Right lung (tissue), 10 donors: ENCODE measurements around the gene SRSF8. TPM values are rescaled to one million over a fixed set of nuclear protein-coding genes. Genes with fewer than 3 reads are reported as not detected.
"Not testable (repeated sequence)": the region's sequence is repeated elsewhere in the genome, so short reads cannot be mapped to it uniquely, and the experiment has no call there.

ENCODE experiments used
- DNase-seq, 2 donors: peaks; one replicate each; pipeline ENCODE4 v3.0.0-alpha.2; 2013
- long read RNA-seq, 8 donors: transcript quantifications; one replicate each; lab custom pipeline, GENCODE V29; 2026
- polyA plus RNA-seq, 5 donors: library from polyadenylated mRNA; unstranded; fragments of 120-200 nt; gene quantifications; one replicate each; pipeline versions ENCODE4 v1.2.1 to v1.2.3, GENCODE V29; 2013; ENCODE audit warnings: inconsistent platforms in 1 of 5, low replicate concordance in 1 of 5; ENCODE audit not compliant: insufficient read length in 5 of 5, insufficient read depth in 1 of 5

Gene SRSF8
- 10 to 100 TPM; 42.7 to 52.5 (median 45.2) TPM for polyA plus RNA-seq
- long read RNA-seq, donor 1, full-length matches to known transcripts, result 118 of 124 reads
- long read RNA-seq, donor 1, partial matches to known transcripts, result 0 of 124 reads
- long read RNA-seq, donor 1, other reads (novel, unspliced or antisense), result 6 of 124 reads
- long read RNA-seq, donor 2, full-length matches to known transcripts, result 46 of 46 reads
- long read RNA-seq, donor 2, partial matches to known transcripts, result 0 of 46 reads
- long read RNA-seq, donor 2, other reads (novel, unspliced or antisense), result 0 of 46 reads
- long read RNA-seq, donor 3, full-length matches to known transcripts, result 93 of 93 reads
- long read RNA-seq, donor 3, partial matches to known transcripts, result 0 of 93 reads
- long read RNA-seq, donor 3, other reads (novel, unspliced or antisense), result 0 of 93 reads
- long read RNA-seq, donor 4, full-length matches to known transcripts, result 70 of 70 reads
- long read RNA-seq, donor 4, partial matches to known transcripts, result 0 of 70 reads
- long read RNA-seq, donor 4, other reads (novel, unspliced or antisense), result 0 of 70 reads
- long read RNA-seq, donor 5, full-length matches to known transcripts, result 96 of 96 reads
- long read RNA-seq, donor 5, partial matches to known transcripts, result 0 of 96 reads
- long read RNA-seq, donor 5, other reads (novel, unspliced or antisense), result 0 of 96 reads
- long read RNA-seq, donor 6, full-length matches to known transcripts, result 115 of 115 reads
- long read RNA-seq, donor 6, partial matches to known transcripts, result 0 of 115 reads
- long read RNA-seq, donor 6, other reads (novel, unspliced or antisense), result 0 of 115 reads
- long read RNA-seq, donor 7, full-length matches to known transcripts, result 36 of 36 reads
- long read RNA-seq, donor 7, partial matches to known transcripts, result 0 of 36 reads
- long read RNA-seq, donor 7, other reads (novel, unspliced or antisense), result 0 of 36 reads
- long read RNA-seq, donor 8, full-length matches to known transcripts, result 25 of 25 reads
- long read RNA-seq, donor 8, partial matches to known transcripts, result 0 of 25 reads
- long read RNA-seq, donor 8, other reads (novel, unspliced or antisense), result 0 of 25 reads

- no peak for DNase-seq
These were observed at the start of gene SRSF8 for GRCh38 chr11:95066716-95067038. TSS of gene SRSF8 (plus strand) at chr11:95066919. CDS start at chr11:95067227, 308 bp downstream.

- not testable (repeated sequence) for DNase-seq
These were observed 45.3 kb upstream of the SRSF8 start for GRCh38 chr11:95021468-95021867.

GRCh38 chr11:95024958-95025357 is 41.8 kb upstream of the SRSF8 start, which contains the start of gene KDM4E:
TSS of gene KDM4E (plus strand) at chr11:95025258. CDS start at chr11:95025558, 300 bp downstream.
- no peak for DNase-seq

- DNase-seq, result not testable (repeated sequence)
These were observed 41.1 kb upstream of the SRSF8 start for GRCh38 chr11:95025594-95025993.

GRCh38 chr11:95028357-95028756 is 38.4 kb upstream of the SRSF8 start:
- DNase-seq, result no peak

- no peak for DNase-seq
These were observed 33.7 kb upstream of the SRSF8 start for GRCh38 chr11:95033051-95033450.

- DNase-seq, result no peak
These were observed 31.4 kb upstream of the SRSF8 start for GRCh38 chr11:95035316-95035715.

GRCh38 chr11:95037356-95038035 is 29.2 kb upstream of the SRSF8 start:
- peak in 1 of 2 donors; percentile 3 for DNase-seq

GRCh38 chr11:95042239-95042638 is 24.5 kb upstream of the SRSF8 start:
- DNase-seq, result no peak

- no peak for DNase-seq
These were observed 23.8 kb upstream of the SRSF8 start for GRCh38 chr11:95042906-95043305.

- no peak for DNase-seq
These were observed 22.7 kb upstream of the SRSF8 start for GRCh38 chr11:95044010-95044409.

- no peak for DNase-seq
These were observed 20.9 kb upstream of the SRSF8 start for GRCh38 chr11:95045812-95046211.

- DNase-seq, result not testable (repeated sequence)
These were observed 17.6 kb upstream of the SRSF8 start, which contains the start of gene KDM4F for GRCh38 chr11:95049122-95049521. TSS of gene KDM4F (plus strand) at chr11:95049422.

- no peak for DNase-seq
These were observed 16.0 kb upstream of the SRSF8 start for GRCh38 chr11:95050595-95051202.

- no peak for DNase-seq
These were observed 12.4 kb upstream of the SRSF8 start for GRCh38 chr11:95054356-95054755.

- DNase-seq, result no peak
These were observed 11.3 kb upstream of the SRSF8 start for GRCh38 chr11:95055283-95055897.

GRCh38 chr11:95057959-95058358 is 8.8 kb upstream of the SRSF8 start:
- no peak for DNase-seq

GRCh38 chr11:95058621-95059020 is 8.1 kb upstream of the SRSF8 start:
- DNase-seq, result no peak

GRCh38 chr11:95059046-95059445 is 7.7 kb upstream of the SRSF8 start:
- no peak for DNase-seq

- no peak for DNase-seq
These were observed 1.4 kb upstream of the SRSF8 start for GRCh38 chr11:95065336-95065735.
